ENCODE results near the gene NUP133. TPM values are rescaled to one million over a fixed set of nuclear protein-coding genes. Genes with fewer than 3 reads are reported as not detected.

The NUP133 gene
- polyA plus RNA-seq, 1 experiment: 29.6 TPM

GRCh38 chr1:229432116-229432461 lies 76.1 kb downstream of the NUP133 start:
- CTCF ChIA-PET: no interaction called here
- peaks cover 60% of the 10 kb centered on the region for H3K27me3 ChIP-seq (ENCODE audit: control insufficient read depth, insufficient read depth, low read length)
- H3K9me3 ChIP-seq (ENCODE audit: control insufficient read depth, insufficient read depth, low read length): peaks cover 5% of the 10 kb centered on the region; the same call in 1 of the 2 replicates
- H3K4me3 ChIP-seq (ENCODE audit: low read depth, low read length): no peak overlapping the region
- no peak for DNase-seq (ENCODE audit: low read depth, low spot score)
- TF ChIP-seq CTCF (IDR thresholded peaks at IDR 0.05; ENCODE audit: low read depth, low read length): no peak
- H3K27ac ChIP-seq (ENCODE audit: low read depth, low read length): no peak overlapping the region
- POLR2A ChIA-PET: no interaction called here

- ChIA-PET POLR2A (no interaction called here), CTCF (no interaction called here)
- Histone ChIP-seq H3K9me3 (ENCODE audit: control insufficient read depth, insufficient read depth, low read length) (peaks cover 5% of the 10 kb centered on the region; the same call in 1 of the 2 replicates), H3K27me3 (ENCODE audit: control insufficient read depth, insufficient read depth, low read length) (peaks cover 65% of the 10 kb centered on the region), H3K4me3 (ENCODE audit: low read depth, low read length) (no peak overlapping the region), H3K27ac (ENCODE audit: low read depth, low read length) (no peak overlapping the region)
- TF ChIP-seq CTCF (IDR thresholded peaks at IDR 0.05; ENCODE audit: low read depth, low read length): no peak
- DNase-seq (ENCODE audit: low read depth, low spot score): no peak
Observed at GRCh38 chr1:229431284-229432115, 76.6 kb downstream of the NUP133 start.

GRCh38 chr1:229430761-229431283 lies 77.3 kb downstream of the NUP133 start:
- ChIA-PET POLR2A (no interaction called here), CTCF (no interaction called here)
- H3K27me3 ChIP-seq (ENCODE audit: control insufficient read depth, insufficient read depth, low read length): peaks cover 70% of the 10 kb centered on the region
- no peak for DNase-seq (ENCODE audit: low read depth, low spot score)
- no peak overlapping the region for H3K4me3 ChIP-seq (ENCODE audit: low read depth, low read length)
- TF ChIP-seq CTCF (IDR thresholded peaks at IDR 0.05; ENCODE audit: low read depth, low read length): peak; percentile 6; the same call in 1 of the 2 replicates
- H3K9me3 ChIP-seq (ENCODE audit: control insufficient read depth, insufficient read depth, low read length): peaks cover 5% of the 10 kb centered on the region; the same call in 1 of the 2 replicates
- H3K27ac ChIP-seq (ENCODE audit: low read depth, low read length): no peak overlapping the region

- ChIA-PET CTCF (interaction anchor here (0.6 kb wide), 1 partner anchor 16 kb away, joined by 4 read pairs; no protein-coding TSS in a partner anchor), POLR2A (no interaction called here)
Observed at GRCh38 chr1:229428256-229428655, 79.9 kb downstream of the NUP133 start.

More at GRCh38 chr1:229428256-229428655, 79.9 kb downstream of the NUP133 start:
- no peak overlapping the region for H3K4me3 ChIP-seq (ENCODE audit: low read depth, low read length)
- no peak for TF ChIP-seq CTCF (IDR thresholded peaks at IDR 0.05; ENCODE audit: low read depth, low read length)
- peaks cover 59% of the 10 kb centered on the region for H3K27me3 ChIP-seq (ENCODE audit: control insufficient read depth, insufficient read depth, low read length)
- no peaks in the 10 kb centered on the region; the same call in 1 of the 2 replicates for H3K9me3 ChIP-seq (ENCODE audit: control insufficient read depth, insufficient read depth, low read length)
- H3K27ac ChIP-seq (ENCODE audit: low read depth, low read length): no peak overlapping the region
- DNase-seq (ENCODE audit: low read depth, low spot score): no peak
